ENCODE data around the gene CISD1.

Gene CISD1

DNA sequence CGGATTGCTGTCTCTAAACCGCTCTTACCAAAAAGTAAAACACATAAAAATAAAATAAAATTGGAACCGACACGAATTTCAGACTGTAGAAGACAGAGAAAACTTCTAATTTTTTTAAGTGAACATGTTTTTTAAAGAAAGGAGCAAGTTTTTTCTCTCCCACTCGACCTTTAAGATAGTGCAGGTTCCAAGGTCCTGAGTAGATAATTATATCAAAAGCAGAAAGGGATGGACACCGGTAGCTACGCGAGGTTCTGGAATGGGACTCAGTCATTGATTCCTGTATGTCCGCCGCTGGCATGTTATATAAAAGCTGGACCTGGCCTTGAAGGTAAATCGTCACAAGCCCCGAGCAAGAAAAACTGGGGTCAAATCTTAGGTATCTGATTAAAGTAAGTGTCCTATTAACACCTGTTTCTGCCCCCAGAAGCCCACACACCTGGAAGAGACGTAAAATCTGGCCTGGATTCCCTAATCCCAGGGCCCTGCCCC is 462 bp upstream of the CISD1 start:
- peak overlapping the region; percentile 86 for H3K4me3 ChIP-seq
- DNase-seq (ENCODE audit: low read depth, low spot score), result no peak
- peak overlapping the region; percentile 57; the same call in 1 of the 2 replicates for H3K27ac ChIP-seq
- peak overlapping the region; percentile 41 for H3K9ac ChIP-seq (ENCODE audit: insufficient read length)
- TF ChIP-seq EZH2 (IDR thresholded peaks at IDR 0.05) (no peak), POLR2AphosphoS5 (IDR thresholded peaks at IDR 0.05; ENCODE audit: borderline replicate concordance, low read depth, low read length) (no peak), FOXP2 (optimal IDR thresholded peaks at IDR 0.05; ENCODE audit: control extremely low read depth, extremely low read length, insufficient read depth) (no peak)
- no peaks in the 10 kb centered on the region for H3K36me3 ChIP-seq (ENCODE audit: insufficient read depth, low read length)
- H3K9me3 ChIP-seq (ENCODE audit: low read depth, low read length), result no peaks in the 10 kb centered on the region

DNA sequence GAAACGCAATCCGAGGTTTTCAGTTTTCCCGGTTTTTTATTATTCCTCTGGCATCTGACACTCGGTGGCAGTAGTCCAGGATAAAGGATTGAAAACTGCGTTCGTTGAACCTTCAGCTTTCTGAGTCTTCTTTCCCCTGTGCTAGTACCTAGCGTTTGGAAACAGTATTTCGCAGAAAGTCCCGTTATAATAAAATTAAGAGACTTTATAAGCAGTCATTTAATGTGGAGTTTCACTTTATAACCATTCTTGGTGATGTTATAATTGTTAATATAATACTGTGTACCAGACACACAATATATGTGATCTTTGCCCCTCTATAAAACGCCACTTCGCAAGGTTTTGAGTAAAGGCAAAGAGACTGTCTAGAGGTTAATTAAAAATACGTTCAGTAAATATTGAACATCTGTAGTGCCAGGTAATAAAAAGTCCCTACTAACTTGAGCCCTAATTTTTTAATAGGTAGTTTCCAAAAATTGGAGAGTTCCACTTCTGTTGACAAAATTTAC is 874 bp downstream of the CISD1 start:
- no peak overlapping the region for H3K27ac ChIP-seq
- H3K9me3 ChIP-seq (ENCODE audit: low read depth, low read length), result no peaks in the 10 kb centered on the region
- TF ChIP-seq EZH2 (IDR thresholded peaks at IDR 0.05) (no peak), POLR2AphosphoS5 (IDR thresholded peaks at IDR 0.05; ENCODE audit: borderline replicate concordance, low read depth, low read length) (no peak), FOXP2 (optimal IDR thresholded peaks at IDR 0.05; ENCODE audit: control extremely low read depth, extremely low read length, insufficient read depth) (no peak)
- peak overlapping the region; percentile 86 for H3K4me3 ChIP-seq
- H3K9ac ChIP-seq (ENCODE audit: insufficient read length), result peak overlapping the region; percentile 85
- no peaks in the 10 kb centered on the region for H3K36me3 ChIP-seq (ENCODE audit: insufficient read depth, low read length)
- no peak for DNase-seq (ENCODE audit: low read depth, low spot score)

DNA sequence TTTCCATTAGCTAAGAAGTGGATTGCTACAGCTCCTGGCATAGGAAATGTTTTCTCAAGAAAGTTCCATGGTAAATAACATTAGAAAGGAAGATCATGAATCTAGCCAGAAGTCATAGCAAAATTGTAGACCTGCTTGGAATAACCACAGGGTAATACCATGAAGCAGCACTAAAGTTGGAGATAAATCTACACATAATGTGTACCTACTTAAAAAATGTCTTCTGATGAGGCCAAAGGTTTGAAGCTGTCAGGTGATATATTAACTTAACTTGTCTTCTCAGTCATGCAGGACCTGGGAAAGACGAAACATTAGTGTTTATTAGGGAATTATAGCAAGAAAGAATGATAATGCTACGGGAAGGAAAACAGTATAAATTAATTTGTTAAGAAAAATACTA is 6.3 kb downstream of the CISD1 start:
- DNase-seq (ENCODE audit: low read depth, low spot score), result no peak
- H3K9ac ChIP-seq (ENCODE audit: insufficient read length), result no peak overlapping the region
- no peak overlapping the region for H3K27ac ChIP-seq
- H3K4me3 ChIP-seq, result no peak overlapping the region
- no peaks in the 10 kb centered on the region for H3K9me3 ChIP-seq (ENCODE audit: low read depth, low read length)
- H3K36me3 ChIP-seq (ENCODE audit: insufficient read depth, low read length), result peaks cover 6% of the 10 kb centered on the region; the same call in 1 of the 2 replicates
- TF ChIP-seq FOXP2 (optimal IDR thresholded peaks at IDR 0.05; ENCODE audit: control extremely low read depth, extremely low read length, insufficient read depth), result no peak
- no peak for TF ChIP-seq POLR2AphosphoS5 (IDR thresholded peaks at IDR 0.05; ENCODE audit: borderline replicate concordance, low read depth, low read length)
- no peak for TF ChIP-seq EZH2 (IDR thresholded peaks at IDR 0.05)

DNA sequence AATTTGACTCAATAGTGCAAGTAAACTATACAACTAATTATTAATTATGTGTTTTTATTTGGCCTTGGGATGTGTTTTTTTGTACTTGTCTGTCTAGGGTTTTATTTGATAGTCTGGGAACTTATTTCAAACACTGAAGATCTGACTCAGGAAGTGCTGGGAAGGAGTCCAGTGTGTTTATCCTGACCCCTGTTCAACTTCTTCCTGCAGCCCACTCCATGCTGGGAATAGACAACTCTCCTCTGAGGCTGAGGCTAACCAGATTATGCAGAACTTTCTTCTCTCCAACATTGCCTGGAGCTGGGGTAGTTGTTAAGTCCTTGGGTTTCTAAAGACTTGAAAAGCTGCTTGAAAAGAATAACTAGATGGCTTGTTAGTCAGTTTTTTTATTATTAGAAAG is 6.9 kb downstream of the CISD1 start:
- Histone ChIP-seq H3K36me3 (ENCODE audit: insufficient read depth, low read length) (peaks cover 6% of the 10 kb centered on the region; the same call in 1 of the 2 replicates), H3K9me3 (ENCODE audit: low read depth, low read length) (no peaks in the 10 kb centered on the region)
- DNase-seq (ENCODE audit: low read depth, low spot score), result no peak

DNA sequence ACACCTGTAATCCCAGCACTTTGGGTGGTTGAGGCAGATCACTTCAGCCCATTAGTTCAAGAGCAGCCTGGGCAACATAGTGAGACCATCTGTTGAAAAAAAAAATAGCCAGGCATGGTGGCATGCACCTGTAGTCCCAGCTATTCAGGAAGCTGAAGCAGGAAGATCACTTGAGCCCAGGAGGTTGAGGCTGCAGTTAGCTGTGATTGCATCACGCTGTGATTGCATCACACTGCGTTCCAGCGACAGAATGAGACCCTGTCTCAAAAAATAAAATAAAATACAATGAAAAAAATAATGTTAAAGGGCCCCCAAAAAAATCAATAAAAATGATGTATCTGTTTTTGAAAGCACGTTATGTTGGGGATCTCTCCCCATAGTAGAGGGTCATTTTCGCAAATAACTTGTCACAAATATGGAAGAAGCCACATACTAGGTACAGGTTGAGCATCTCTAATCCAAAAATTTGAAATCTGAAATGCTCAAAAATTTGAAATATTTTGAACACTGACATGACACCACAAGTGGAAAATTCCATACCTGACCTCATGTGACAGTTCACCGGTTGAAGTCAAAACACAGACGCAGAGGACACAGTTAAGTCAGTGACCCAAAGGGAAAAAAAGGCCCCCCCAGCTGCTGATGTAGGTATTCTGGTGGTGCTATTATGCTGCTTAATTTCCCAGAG is 9.5 kb downstream of the CISD1 start:
- DNase-seq (ENCODE audit: low read depth, low spot score), result no peak
- no peak overlapping the region for H3K4me3 ChIP-seq
- H3K9me3 ChIP-seq (ENCODE audit: low read depth, low read length), result no peaks in the 10 kb centered on the region
- peaks cover 9% of the 10 kb centered on the region; the same call in 1 of the 2 replicates for H3K36me3 ChIP-seq (ENCODE audit: insufficient read depth, low read length)
- no peak overlapping the region for H3K27ac ChIP-seq
- H3K9ac ChIP-seq (ENCODE audit: insufficient read length), result no peak overlapping the region
- TF ChIP-seq EZH2 (IDR thresholded peaks at IDR 0.05), result no peak
- no peak for TF ChIP-seq POLR2AphosphoS5 (IDR thresholded peaks at IDR 0.05; ENCODE audit: borderline replicate concordance, low read depth, low read length)
- no peak for TF ChIP-seq FOXP2 (optimal IDR thresholded peaks at IDR 0.05; ENCODE audit: control extremely low read depth, extremely low read length, insufficient read depth)

More for the DNA sequence above, 6.9 kb downstream of the CISD1 start:
- Histone ChIP-seq H3K4me3 (no peak overlapping the region), H3K27ac (no peak overlapping the region), H3K9ac (ENCODE audit: insufficient read length) (no peak overlapping the region)
- TF ChIP-seq FOXP2 (optimal IDR thresholded peaks at IDR 0.05; ENCODE audit: control extremely low read depth, extremely low read length, insufficient read depth) (no peak), POLR2AphosphoS5 (IDR thresholded peaks at IDR 0.05; ENCODE audit: borderline replicate concordance, low read depth, low read length) (no peak), EZH2 (IDR thresholded peaks at IDR 0.05) (no peak)

DNA sequence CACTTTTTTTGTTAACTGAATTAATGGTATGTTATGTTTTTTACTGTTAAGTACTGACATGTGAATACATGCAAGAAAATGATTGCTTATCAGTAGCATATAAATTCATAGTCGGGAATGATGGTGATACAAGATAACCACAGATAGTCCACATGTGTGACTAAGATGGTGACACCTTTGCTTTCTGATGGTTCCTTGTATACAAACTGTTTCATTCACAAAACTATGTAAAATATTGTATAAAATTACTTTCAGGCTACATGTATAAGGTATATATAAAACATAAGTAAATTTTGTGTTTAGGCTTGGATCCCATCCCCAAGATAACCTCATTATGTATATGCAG is 10.0 kb downstream of the CISD1 start:
- DNase-seq (ENCODE audit: low read depth, low spot score), result no peak
- H3K36me3 ChIP-seq (ENCODE audit: insufficient read depth, low read length), result peaks cover 9% of the 10 kb centered on the region; the same call in 1 of the 2 replicates
- no peak overlapping the region for H3K9ac ChIP-seq (ENCODE audit: insufficient read length)
- no peaks in the 10 kb centered on the region for H3K9me3 ChIP-seq (ENCODE audit: low read depth, low read length)
- no peak overlapping the region for H3K27ac ChIP-seq
- no peak for TF ChIP-seq EZH2 (IDR thresholded peaks at IDR 0.05)
- H3K4me3 ChIP-seq, result no peak overlapping the region

DNA sequence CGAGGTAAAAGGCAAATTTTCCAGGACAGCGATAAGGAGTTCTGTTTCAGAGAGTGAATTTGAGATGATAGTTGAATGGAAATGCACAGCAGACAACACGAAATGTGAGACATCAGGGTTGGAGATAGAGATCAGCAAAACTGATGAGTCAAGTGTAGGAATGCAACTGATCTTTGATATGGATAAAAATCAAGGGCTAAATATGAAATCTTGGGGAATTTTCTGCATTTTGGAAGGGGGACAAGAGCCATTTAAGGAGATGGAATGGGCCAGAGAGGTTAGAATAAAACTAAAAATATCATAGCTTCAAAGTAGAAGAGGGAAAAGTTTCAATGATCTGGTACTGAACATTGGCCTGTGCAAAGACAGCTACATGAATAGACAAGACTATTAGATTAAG is 11.5 kb downstream of the CISD1 start:
- peaks cover 9% of the 10 kb centered on the region; the same call in 1 of the 2 replicates for H3K36me3 ChIP-seq (ENCODE audit: insufficient read depth, low read length)
- TF ChIP-seq FOXP2 (optimal IDR thresholded peaks at IDR 0.05; ENCODE audit: control extremely low read depth, extremely low read length, insufficient read depth), result no peak
- no peak for TF ChIP-seq POLR2AphosphoS5 (IDR thresholded peaks at IDR 0.05; ENCODE audit: borderline replicate concordance, low read depth, low read length)
- TF ChIP-seq EZH2 (IDR thresholded peaks at IDR 0.05), result no peak
- no peak overlapping the region for H3K27ac ChIP-seq

DNA sequence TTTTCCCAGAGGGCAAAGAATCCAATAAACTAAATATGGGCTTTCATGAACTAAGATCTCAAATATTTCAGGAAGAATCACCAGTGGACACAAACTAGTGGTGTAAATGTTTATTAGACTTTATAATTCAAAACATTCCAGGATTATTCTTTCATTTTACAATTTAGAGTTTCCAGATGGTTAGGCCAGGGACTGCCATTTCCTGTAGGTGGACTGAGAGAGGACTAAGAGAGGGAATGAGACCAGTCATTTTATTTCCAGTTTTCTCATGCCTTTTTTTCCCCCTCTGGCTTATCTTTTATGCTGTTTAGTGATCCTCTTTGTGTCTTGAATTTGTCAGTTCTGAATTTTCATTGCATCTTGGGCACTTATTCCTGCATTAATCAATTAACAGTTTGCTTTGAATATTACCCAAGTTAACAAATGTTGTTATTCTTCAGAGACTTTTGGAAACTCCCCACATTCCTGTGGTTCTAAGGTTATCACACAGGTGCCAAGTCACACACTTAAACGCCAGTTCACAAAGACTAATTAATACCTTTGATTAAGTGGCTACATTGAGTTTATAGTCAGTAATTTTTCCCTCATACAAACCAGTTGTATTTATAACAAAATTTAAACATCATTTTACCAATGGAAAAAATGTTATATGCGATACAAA is 12.3 kb downstream of the CISD1 start:
- Histone ChIP-seq H3K4me3 (no peak overlapping the region), H3K27ac (no peak overlapping the region), H3K9ac (ENCODE audit: insufficient read length) (no peak overlapping the region), H3K36me3 (ENCODE audit: insufficient read depth, low read length) (peaks cover 9% of the 10 kb centered on the region; the same call in 1 of the 2 replicates), H3K9me3 (ENCODE audit: low read depth, low read length) (no peaks in the 10 kb centered on the region)
- no peak for DNase-seq (ENCODE audit: low read depth, low spot score)
- TF ChIP-seq FOXP2 (optimal IDR thresholded peaks at IDR 0.05; ENCODE audit: control extremely low read depth, extremely low read length, insufficient read depth), result no peak
- no peak for TF ChIP-seq POLR2AphosphoS5 (IDR thresholded peaks at IDR 0.05; ENCODE audit: borderline replicate concordance, low read depth, low read length)
- no peak for TF ChIP-seq EZH2 (IDR thresholded peaks at IDR 0.05)

More for the DNA sequence above, 11.5 kb downstream of the CISD1 start:
- no peak for DNase-seq (ENCODE audit: low read depth, low spot score)
- Histone ChIP-seq H3K9me3 (ENCODE audit: low read depth, low read length) (no peaks in the 10 kb centered on the region), H3K9ac (ENCODE audit: insufficient read length) (no peak overlapping the region), H3K4me3 (no peak overlapping the region)
